Activated T-cell treated with anti-CD3 and anti-CD28 coated beads, Interleukin-2, amount 50 U/mL, for 48 hours (primary cell): ENCODE data around the gene EID2B.
A peak's percentile ranks its signal among the peaks of the same experiment; 100 is the strongest.

Experiments
- DNase-seq, 2 experiments: peaks; one replicate each; pipeline ENCODE4 v3.0.0-alpha.2; 2020

The EID2B gene

DNA sequence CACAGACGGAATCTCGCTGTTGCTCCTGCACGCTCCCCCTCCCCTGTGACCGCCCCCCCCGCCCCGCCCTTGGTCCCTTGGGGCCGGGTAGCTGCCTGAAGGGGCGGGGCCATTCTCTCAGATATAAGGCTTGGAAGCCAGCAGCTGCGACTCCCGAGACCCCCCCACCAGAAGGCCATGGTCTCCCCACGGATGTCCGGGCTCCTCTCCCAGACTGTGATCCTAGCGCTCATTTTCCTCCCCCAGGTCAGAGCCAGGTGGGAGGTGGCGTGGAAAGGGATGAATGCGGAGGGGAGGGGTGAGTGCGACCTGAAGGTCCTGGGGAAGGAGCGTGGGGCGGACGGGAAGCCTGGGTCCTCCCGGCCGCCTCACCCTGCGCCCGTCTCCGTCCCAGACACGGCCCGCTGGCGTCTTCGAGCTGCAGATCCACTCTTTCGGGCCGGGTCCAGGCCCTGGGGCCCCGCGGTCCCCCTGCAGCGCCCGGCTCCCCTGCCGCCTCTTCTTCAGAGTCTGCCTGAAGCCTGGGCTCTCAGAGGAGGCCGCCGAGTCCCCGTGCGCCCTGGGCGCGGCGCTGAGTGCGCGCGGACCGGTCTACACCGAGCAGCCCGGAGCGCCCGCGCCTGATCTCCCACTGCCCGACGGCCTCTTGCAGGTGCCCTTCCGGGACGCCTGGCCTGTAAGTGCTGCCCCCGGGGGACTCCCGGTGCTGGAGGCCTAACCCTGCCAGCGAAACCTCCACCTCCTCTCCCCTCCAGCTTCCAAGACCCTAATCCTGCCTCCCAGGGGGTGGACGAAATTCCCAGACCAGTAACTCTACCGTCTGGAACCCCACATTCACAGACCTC, 33.6 kb downstream of the EID2B start, which contains the start of gene DLL3:
Gene DLL3, plus strand, starts transcription at position 150 of the 845 bp plus-strand sequence. Its CDS starts 28 bp downstream, at position 178.
- peak in 1 of 2 experiments; percentile 54 for DNase-seq

DNA sequence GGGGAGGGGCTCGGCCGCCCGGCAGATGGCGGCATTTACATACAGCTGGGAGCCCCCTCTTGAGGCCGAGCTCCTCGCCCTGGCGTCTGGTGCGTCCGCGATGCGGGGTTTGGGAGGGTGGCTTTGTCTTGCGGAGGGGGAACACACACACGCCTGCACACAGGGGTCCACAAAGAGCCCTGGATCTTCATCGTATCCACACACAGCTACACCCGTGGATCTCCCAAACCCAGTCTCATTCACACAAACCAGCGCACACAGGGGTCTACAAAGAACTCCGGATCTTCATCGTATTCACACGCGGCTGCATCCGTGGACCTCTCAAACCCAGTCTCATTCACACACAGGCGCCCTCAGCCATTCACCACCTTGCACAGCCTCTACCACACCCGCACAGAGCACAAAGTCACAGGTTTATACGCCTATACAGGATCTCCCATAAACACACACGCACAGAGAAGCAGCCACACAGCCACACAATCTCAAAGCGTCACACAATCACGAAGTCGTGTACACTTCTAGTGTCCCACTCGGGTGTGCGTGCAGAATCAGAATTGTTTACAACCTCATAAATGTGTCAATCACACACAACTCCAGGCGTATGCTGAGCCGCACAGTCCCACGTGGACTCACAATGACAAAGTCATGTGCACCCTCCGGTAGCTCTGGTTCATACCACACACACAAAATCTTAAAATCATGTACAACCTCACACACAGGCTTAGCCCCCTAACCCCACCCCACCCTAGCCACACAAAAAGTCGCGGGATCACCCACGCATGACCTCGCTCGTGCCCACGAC, 34.5 kb downstream of the EID2B start:
- DNase-seq = peak in 1 of 2 experiments; percentile 52

DNA sequence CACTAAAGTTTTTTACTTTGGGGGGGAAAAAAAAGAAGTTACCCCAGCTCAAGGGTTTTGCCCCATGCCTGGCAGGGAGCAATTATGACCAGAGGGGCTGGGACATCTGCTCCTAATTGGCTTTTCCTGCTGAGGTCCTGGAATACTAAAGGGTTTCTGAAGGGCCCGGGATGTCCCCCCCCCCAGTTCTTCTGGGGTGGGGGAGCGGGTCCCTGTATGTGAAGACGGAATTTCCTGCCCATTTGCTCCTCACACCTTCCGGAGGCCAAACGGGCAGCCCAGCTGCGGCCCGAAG, 35.0 kb downstream of the EID2B start:
- DNase-seq = no peak

DNA sequence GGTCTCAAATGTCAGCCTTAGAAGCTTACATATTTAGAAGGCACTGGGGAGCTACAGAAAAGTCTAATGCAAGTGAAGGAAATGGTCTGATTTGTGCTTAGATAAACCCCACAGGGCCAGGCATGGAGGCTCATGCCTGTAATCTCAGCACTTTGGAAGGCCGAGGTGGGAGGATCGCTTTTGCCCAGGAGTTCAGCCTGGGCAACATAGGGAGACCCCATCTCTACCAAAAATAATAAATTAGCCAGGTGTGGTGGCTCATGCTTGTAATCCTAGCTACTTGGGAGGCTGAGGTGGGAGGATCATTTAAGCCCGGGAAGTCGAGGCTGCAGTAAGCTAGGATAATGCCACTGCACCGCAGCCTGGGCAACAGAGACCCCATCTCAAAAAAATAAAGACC, 36.6 kb downstream of the EID2B start:
- no peak for DNase-seq

DNA sequence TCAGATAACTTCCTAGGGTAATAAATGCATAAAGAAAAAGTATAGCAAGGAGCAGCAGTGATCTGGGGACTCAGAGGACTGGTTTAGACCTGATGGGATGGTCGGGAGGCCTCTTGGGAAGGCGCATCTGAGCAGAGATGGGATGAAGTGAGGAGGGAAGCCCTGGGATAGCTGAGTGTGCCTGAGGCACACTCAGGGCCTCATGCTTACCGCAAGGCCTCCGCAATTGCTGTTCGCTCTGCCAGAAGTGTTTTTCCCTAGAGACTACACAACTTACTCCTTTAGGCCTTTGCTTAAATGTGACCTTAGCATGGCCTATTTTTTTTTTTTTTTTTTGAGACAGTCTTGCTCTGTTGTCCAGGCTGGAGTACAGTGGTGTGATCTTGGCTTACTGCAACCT, 38.0 kb downstream of the EID2B start:
- DNase-seq = no peak

DNA sequence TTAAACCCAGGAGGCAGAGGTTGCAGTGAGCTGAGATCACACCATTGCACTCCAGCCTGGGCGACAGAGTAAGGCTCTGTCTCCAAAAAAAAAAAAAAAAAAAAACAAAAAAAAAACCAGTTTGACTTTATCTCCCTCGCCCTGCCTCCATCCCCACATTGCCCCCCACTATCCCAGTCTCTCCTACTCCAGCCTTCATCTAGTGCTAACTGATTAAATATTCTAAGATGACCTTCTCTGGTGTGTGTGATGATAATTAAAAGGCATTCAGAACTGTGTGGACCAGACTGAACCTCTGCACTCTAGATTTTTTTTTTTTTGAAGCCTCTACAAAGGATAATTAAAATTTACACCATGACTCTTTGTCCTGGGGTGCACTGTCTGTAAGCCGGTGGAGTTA, 39.9 kb downstream of the EID2B start:
- no peak for DNase-seq

DNA sequence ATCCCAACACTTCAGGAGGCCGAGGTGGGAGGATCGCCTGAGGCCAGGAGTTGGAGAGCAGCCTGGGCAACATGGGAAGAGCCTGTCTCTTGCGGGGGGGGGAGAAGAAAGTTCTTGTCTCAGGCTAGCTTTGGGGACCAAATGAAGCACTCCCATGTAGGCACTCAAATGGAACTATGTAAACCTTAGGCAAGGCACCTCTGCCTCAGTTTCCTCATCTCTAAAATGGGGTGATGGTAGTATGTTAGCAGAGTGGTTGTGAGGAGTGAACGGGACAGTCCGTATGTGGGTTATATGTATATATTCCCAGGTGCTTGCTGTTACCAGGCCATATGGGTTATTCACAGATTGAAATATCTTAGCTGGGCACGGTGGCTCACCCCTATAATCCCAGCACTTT, 40.4 kb downstream of the EID2B start:
- no peak for DNase-seq

DNA sequence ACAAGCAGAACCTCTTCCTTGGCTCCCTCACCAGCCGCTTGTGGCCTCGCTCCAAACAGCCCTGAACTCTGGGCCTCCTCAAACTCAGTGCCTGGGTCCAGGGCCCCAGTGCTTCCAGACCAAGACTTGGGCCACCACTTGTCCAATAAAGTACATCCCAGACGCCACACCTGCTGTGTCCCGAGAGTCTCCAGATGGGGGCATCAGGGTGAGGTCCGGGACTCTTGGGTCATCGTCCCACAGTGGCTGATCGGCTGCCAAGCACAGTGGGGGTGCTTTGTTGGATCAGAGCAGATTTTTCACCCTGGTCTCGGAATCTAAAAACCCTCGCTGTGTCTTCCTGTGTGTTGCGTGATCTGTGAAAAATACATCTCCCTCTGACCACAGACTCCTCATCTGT, 42.9 kb downstream of the EID2B start:
- DNase-seq = no peak

DNA sequence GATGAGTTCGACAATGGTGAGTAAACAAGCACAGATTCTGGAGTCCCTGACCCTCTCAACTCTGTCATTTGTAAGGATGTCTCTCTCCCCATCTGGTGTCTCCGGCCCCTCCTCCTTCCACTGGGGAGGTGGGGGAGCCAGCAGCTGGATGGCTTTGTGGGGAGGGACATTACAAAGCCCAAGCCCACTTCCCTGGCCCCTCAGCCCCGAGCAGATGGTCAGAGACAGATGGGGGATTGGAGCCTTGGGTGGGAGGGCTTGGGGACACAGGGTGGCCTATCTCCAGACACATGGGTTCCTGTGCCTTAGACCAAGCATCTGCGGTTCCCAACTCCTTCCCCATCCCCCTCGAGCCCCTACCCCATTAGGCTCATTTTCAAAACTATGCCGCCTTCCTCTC, 49.5 kb downstream of the EID2B start:
- no peak for DNase-seq

DNA sequence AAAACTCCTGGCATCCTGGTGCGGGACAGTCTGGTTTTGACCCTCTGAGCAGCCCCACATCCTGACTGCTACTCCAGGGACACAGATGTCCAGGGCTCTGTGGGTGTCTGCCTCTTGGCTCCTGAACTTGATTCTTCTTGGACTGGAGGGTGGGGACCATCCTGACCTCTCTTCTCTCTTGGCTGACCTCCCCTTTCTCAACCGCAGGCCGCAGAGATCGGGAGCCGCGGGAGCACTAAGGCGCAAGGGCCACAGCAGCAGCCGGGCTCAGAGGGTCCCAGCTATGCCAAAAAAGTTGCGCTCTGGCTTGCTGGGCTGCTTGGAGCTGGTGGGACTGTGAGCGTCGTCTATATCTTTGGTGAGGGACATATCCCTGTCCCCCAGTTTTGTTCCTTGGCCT, 51.0 kb downstream of the EID2B start:
- DNase-seq = no peak

DNA sequence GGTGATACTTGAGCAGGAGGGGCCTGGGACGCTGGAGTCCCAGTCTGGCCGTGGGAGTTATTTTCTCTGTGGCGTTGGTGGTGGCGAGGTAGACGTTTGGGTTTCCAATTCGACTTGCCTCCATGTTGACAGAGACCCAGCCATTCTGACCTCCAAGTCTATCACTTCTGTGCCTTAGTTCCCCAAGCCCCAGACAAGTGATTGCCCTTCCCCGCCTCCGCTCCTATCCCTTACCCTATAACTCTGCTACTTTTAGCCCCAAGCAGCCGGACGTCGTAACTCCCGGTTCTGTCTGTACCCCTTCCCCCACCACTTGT, 51.5 kb downstream of the EID2B start:
- DNase-seq = no peak
